CD14-positive monocyte (primary cell): Measurements from ENCODE around the gene ATXN3L. TPM values are rescaled to one million over a fixed set of nuclear protein-coding genes. Genes with fewer than 3 reads are reported as not detected.

Experiments used
- DNase-seq, 3 donors: peaks; one replicate each; pipeline ENCODE4 v3.0.0-alpha.2; 2011 to 2022
- H2AFZ ChIP-seq: 2 replicates; pipeline ENCODE4 v1.6.0; 2012; ENCODE audit warnings: mild to moderate bottlenecking, low read depth, low read length, inconsistent platforms; ENCODE audit not compliant: insufficient read depth, poor library complexity, severe bottlenecking
- H3K27ac ChIP-seq, 2 donors: 1 replicate in 1 of 2; 2 replicates in 1 of 2; pipeline ENCODE4 v1.5.1; 2012 to 2013; ENCODE audit warnings: low read length in 2 of 2, control low read depth in 1 of 2, inconsistent platforms in 1 of 2, low read depth in 1 of 2, mild to moderate bottlenecking in 1 of 2
- H3K27me3 ChIP-seq, 2 donors: one replicate each; pipeline versions ENCODE4 v1.6.0 to v1.6.1; 2011 to 2013; ENCODE audit warnings: low read length in 2 of 2; ENCODE audit not compliant: control insufficient read depth in 2 of 2, insufficient read depth in 2 of 2
- H3K36me3 ChIP-seq, 2 donors: replicated peaks in 1 of 2; 1 replicate in 1 of 2; 2 replicates in 1 of 2; pipeline versions ENCODE4 v1.5.1 to v1.6.1; 2012 to 2013; ENCODE audit warnings: low read length in 2 of 2, control low read depth in 1 of 2, inconsistent platforms in 1 of 2, mild to moderate bottlenecking in 1 of 2; ENCODE audit not compliant: insufficient read depth in 2 of 2, control insufficient read depth in 1 of 2
- H3K4me1 ChIP-seq, 2 donors: 1 replicate in 1 of 2; 2 replicates in 1 of 2; pipeline versions ENCODE4 v1.5.1 to v1.6.1; 2012 to 2013; ENCODE audit warnings: low read length in 2 of 2, control low read depth in 1 of 2, inconsistent platforms in 1 of 2, mild to moderate bottlenecking in 1 of 2, moderate library complexity in 1 of 2; ENCODE audit not compliant: insufficient read depth in 2 of 2, control insufficient read depth in 1 of 2
- H3K4me2 ChIP-seq: replicated peaks from 2 replicates; pipeline ENCODE3; 2012; ENCODE audit warnings: low read length, moderate library complexity, mild to moderate bottlenecking; ENCODE audit not compliant: poor library complexity, severe bottlenecking; ENCODE audit errors: extremely low read depth
- H3K4me3 ChIP-seq, 3 experiments: fragments of 200-600 bp in 1 of 3; sonication (generic) in 1 of 3; replicated peaks in 1 of 3; 1 replicate in 2 of 3; 2 replicates in 1 of 3; pipeline ENCODE4 v1.5.1; 2011 to 2013; ENCODE audit warnings: low read length in 3 of 3, mild to moderate bottlenecking in 3 of 3, control low read depth in 2 of 3, low read depth in 2 of 3, inconsistent platforms in 1 of 3, moderate library complexity in 1 of 3
- H3K79me2 ChIP-seq: 2 replicates; pipeline ENCODE4 v1.6.0; 2012; ENCODE audit warnings: mild to moderate bottlenecking, control low read depth, inconsistent platforms, low read length, moderate library complexity; ENCODE audit not compliant: insufficient read depth
- H3K9ac ChIP-seq: 2 replicates; pipeline ENCODE4 v1.6.0; 2017; ENCODE audit warnings: low read length, mild to moderate bottlenecking; ENCODE audit not compliant: insufficient read depth, poor library complexity, severe bottlenecking
- H3K9me3 ChIP-seq, 2 donors: replicated peaks in 1 of 2; 1 replicate in 1 of 2; 2 replicates in 1 of 2; pipeline versions ENCODE4 v1.5.1 to v1.6.1; 2012 to 2013; ENCODE audit warnings: low read length in 2 of 2, control low read depth in 1 of 2; ENCODE audit not compliant: control insufficient read depth in 1 of 2, insufficient read depth in 1 of 2
- H4K20me1 ChIP-seq: 2 replicates; pipeline ENCODE4 v1.6.0; 2012; ENCODE audit warnings: mild to moderate bottlenecking, low read length, control low read depth, moderate library complexity; ENCODE audit not compliant: insufficient read depth
- H3K27ac Mint-ChIP-seq, 7 donors: one replicate each; pipeline ENCODE4 v1.8.0; 2020; ENCODE audit warnings: mild to moderate bottlenecking in 7 of 7, mixed read lengths in 7 of 7, moderate library complexity in 6 of 7, inconsistent platforms in 2 of 7
- H3K27me3 Mint-ChIP-seq, 3 donors: one replicate each; pipeline ENCODE4 v1.8.0; 2021 to 2022; ENCODE audit warnings: low read depth in 3 of 3, mild to moderate bottlenecking in 3 of 3, mixed read lengths in 3 of 3, moderate library complexity in 3 of 3, inconsistent platforms in 1 of 3
- H3K36me3 Mint-ChIP-seq, 2 donors: one replicate each; pipeline ENCODE4 v1.8.0; 2020; ENCODE audit warnings: mixed read lengths in 2 of 2, inconsistent platforms in 1 of 2, mild to moderate bottlenecking in 1 of 2
- H3K4me1 Mint-ChIP-seq: one replicate; pipeline ENCODE4 v1.8.0; 2020; ENCODE audit warnings: mild to moderate bottlenecking, mixed read lengths
- H3K4me3 Mint-ChIP-seq, 2 donors: one replicate each; pipeline ENCODE4 v1.8.0; 2020; ENCODE audit warnings: mild to moderate bottlenecking in 2 of 2, mixed read lengths in 2 of 2, moderate library complexity in 1 of 2
- H3K9me3 Mint-ChIP-seq, 7 donors: one replicate each; pipeline ENCODE4 v1.8.0; 2020 to 2022; ENCODE audit warnings: mixed read lengths in 7 of 7, mild to moderate bottlenecking in 6 of 7, moderate library complexity in 6 of 7, inconsistent platforms in 2 of 7
- WGBS: methylation state at CpG from one replicate; pipeline ENCODE4 v1.1.5; 2013; ENCODE audit warnings: missing lambda C conversion rate; ENCODE audit not compliant: insufficient coverage; 5-methylcytosine and 5-hydroxymethylcytosine counted together
- intact Hi-C, 2 donors: fragments of 100-400 bp; cut with micrococcal nuclease; formaldehyde crosslinking; loops; one replicate each; pipeline versions ENCODE4 v1.15.0 to v1.15.1; 2023
- polyA plus RNA-seq, 3 donors: library from polyadenylated mRNA; depleted of rRNA in 1 of 3; unstranded in 2 of 3; stranded (reverse) in 1 of 3; fragments of 300-500 nt in 2 of 3; fragments of >200 nt in 1 of 3; fragmentation: Illumina TruSeq in 2 of 3; gene quantifications; 1 replicate in 2 of 3; 2 replicates in 1 of 3; pipeline ENCODE4 v1.2.3, GENCODE V29; 2012 to 2021
- TF ChIP-seq, protein P1 (sequence below): fragments of 200-600 bp; IDR thresholded peaks from one replicate; pipeline ENCODE4 v1.8.0; 2022; ENCODE audit warnings: antibody characterized with exemption, mild to moderate bottlenecking

Gene ATXN3L
- polyA plus RNA-seq, 3 donors = not detected

DNA sequence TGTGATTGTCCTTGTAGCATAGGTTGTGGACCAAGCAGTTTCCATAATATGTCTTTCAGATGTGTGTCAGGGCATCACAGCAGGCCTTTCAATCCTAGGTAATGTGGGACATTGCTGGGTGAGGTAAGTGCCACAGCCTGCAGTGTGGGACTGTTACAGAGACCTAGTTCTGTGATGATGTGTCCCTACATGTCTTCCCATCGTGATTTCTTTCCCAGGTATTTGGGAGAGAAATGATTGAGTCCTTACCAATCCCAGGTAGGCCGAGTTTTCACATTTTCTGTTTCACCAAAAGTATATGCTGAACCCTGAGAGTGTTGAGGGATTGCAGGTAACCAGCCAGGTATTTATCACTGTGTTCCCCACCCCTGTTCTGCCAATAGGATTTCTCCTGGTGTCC, 10.6 kb upstream of the ATXN3L start:
- Mint-ChIP-seq H3K4me3 (no peak overlapping the region), H3K27ac (no peak overlapping the region), H3K4me1 (no peaks in the 10 kb centered on the region), H3K36me3 (no peaks in the 10 kb centered on the region), H3K27me3 (peaks cover 0 to 12% (median 0%) of the 10 kb centered on the region in 3 donors), H3K9me3 (peaks cover 0 to 4% (median 0%) of the 10 kb centered on the region in 7 donors)
- Histone ChIP-seq H2AFZ (no peak overlapping the region), H3K9me3 (no peaks in the 10 kb centered on the region), H3K9ac (no peak overlapping the region), H3K4me3 (no peak overlapping the region), H4K20me1 (no peaks in the 10 kb centered on the region), H3K4me2 (no peak overlapping the region), H3K4me1 (no peaks in the 10 kb centered on the region), H3K27me3 (no peaks in the 10 kb centered on the region), H3K36me3 (no peaks in the 10 kb centered on the region), H3K79me2 (no peaks in the 10 kb centered on the region), H3K27ac (no peak overlapping the region)
- TF ChIP-seq, protein P1, sequence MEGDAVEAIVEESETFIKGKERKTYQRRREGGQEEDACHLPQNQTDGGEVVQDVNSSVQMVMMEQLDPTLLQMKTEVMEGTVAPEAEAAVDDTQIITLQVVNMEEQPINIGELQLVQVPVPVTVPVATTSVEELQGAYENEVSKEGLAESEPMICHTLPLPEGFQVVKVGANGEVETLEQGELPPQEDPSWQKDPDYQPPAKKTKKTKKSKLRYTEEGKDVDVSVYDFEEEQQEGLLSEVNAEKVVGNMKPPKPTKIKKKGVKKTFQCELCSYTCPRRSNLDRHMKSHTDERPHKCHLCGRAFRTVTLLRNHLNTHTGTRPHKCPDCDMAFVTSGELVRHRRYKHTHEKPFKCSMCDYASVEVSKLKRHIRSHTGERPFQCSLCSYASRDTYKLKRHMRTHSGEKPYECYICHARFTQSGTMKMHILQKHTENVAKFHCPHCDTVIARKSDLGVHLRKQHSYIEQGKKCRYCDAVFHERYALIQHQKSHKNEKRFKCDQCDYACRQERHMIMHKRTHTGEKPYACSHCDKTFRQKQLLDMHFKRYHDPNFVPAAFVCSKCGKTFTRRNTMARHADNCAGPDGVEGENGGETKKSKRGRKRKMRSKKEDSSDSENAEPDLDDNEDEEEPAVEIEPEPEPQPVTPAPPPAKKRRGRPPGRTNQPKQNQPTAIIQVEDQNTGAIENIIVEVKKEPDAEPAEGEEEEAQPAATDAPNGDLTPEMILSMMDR = no peak
- WGBS = no CpG with 5 or more reads among the region's 2 CpGs
- no peak for DNase-seq
- intact Hi-C loops = no loop called here

DNA sequence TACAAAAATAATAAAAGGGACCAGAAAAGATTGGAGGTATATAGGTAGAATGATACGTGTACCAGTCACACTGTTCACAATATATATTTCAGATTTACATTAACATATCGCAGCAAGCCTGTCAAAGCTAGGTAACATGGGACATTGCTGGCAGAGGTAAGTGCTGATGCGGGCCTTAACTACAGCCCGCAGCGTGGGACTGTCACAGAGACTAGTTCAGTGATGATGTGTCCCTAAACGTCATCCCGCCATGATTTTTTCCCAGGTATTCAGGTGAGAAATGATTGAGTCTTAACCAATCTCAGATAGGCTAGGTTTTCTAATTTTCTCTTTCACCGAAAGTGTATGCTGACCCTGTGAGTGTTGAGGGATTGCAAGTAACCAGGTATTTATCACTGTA, 7.8 kb upstream of the ATXN3L start:
- no peaks in the 10 kb centered on the region for H3K36me3 Mint-ChIP-seq
- H3K27ac ChIP-seq = no peak overlapping the region
- H3K4me1 ChIP-seq = no peaks in the 10 kb centered on the region
- H3K27me3 ChIP-seq = peaks cover 0 to 4% of the 10 kb centered on the region in 2 donors
- WGBS = no CpG with 5 or more reads among the region's 8 CpGs
- no peak overlapping the region for H3K27ac Mint-ChIP-seq
- H3K9me3 ChIP-seq = no peaks in the 10 kb centered on the region
- H3K9ac ChIP-seq = no peak overlapping the region
- DNase-seq = no peak
- no peak overlapping the region for H2AFZ ChIP-seq
- no peaks in the 10 kb centered on the region for H4K20me1 ChIP-seq
- no peak overlapping the region for H3K4me2 ChIP-seq
- H3K9me3 Mint-ChIP-seq = peaks cover 0 to 4% (median 0%) of the 10 kb centered on the region in 7 donors
- peaks cover 0 to 7% (median 0%) of the 10 kb centered on the region in 3 donors for H3K27me3 Mint-ChIP-seq
- H3K79me2 ChIP-seq = no peaks in the 10 kb centered on the region
- H3K36me3 ChIP-seq = no peaks in the 10 kb centered on the region
- intact Hi-C loops = no loop called here
- H3K4me3 Mint-ChIP-seq = no peak overlapping the region
- TF ChIP-seq, protein P1 = no peak
- no peak overlapping the region for H3K4me3 ChIP-seq
- no peaks in the 10 kb centered on the region for H3K4me1 Mint-ChIP-seq
